Mesothelial cell of epicardium (in vitro differentiated cells): Measurements from ENCODE around the gene SUFU. TPM values are rescaled to one million over a fixed set of nuclear protein-coding genes. Genes with fewer than 3 reads are reported as not detected.
"Not testable (repeated sequence)": the region's sequence is repeated elsewhere in the genome, so short reads cannot be mapped to it uniquely, and the experiment has no call there.

Experiments
- DNase-seq, 2 experiments: peaks; one replicate each; pipeline ENCODE4 v3.0.0; 2021; ENCODE audit warnings: low spot score in 2 of 2; ENCODE audit not compliant: unreplicated experiment in 2 of 2
- H3K27ac Mint-ChIP-seq: 2 replicates; pipeline ENCODE4 v1.8.0; 2021; ENCODE audit warnings: mixed read lengths
- H3K27me3 Mint-ChIP-seq: 2 replicates; pipeline ENCODE4 v1.8.0; 2021; ENCODE audit warnings: low read depth, mixed read lengths
- H3K36me3 Mint-ChIP-seq: 2 replicates; pipeline ENCODE4 v1.8.0; 2021; ENCODE audit warnings: mixed read lengths
- H3K4me1 Mint-ChIP-seq: 2 replicates; pipeline ENCODE4 v1.8.0; 2021; ENCODE audit warnings: mixed read lengths
- H3K4me3 Mint-ChIP-seq: 2 replicates; pipeline ENCODE4 v1.8.0; 2021; ENCODE audit warnings: mild to moderate bottlenecking, moderate library complexity, mixed read lengths
- H3K9me3 Mint-ChIP-seq: 2 replicates; pipeline ENCODE4 v1.8.0; 2021; ENCODE audit warnings: mixed read lengths
- CTCF ChIP-seq: fragments of 200-600 bp; sonication (generic); IDR thresholded peaks from one replicate; pipeline ENCODE4 v1.5.0; 2021; ENCODE audit warnings: antibody characterized with exemption; ENCODE audit not compliant: unreplicated experiment
- total RNA-seq: library from RNA; stranded (reverse); gene quantifications from 3 replicates; pipeline ENCODE4 v1.2.1, GENCODE V29; 2021

The SUFU gene
- total RNA-seq, 1 donor from 2014 or later = 33.4 TPM

GRCh38 chr10:102658802-102659201, 155.0 kb downstream of the SUFU start:
- no peak overlapping the region for H3K4me3 Mint-ChIP-seq
- no peak for TF ChIP-seq CTCF
- H3K27me3 Mint-ChIP-seq = no peaks in the 10 kb centered on the region
- H3K4me1 Mint-ChIP-seq = peaks cover 11% of the 10 kb centered on the region
- peaks cover 19% of the 10 kb centered on the region for H3K36me3 Mint-ChIP-seq
- no peak overlapping the region for H3K27ac Mint-ChIP-seq
- H3K9me3 Mint-ChIP-seq = no peaks in the 10 kb centered on the region
- DNase-seq = no peak

- H3K4me1 Mint-ChIP-seq = peaks cover 11% of the 10 kb centered on the region
- H3K4me3 Mint-ChIP-seq = no peak overlapping the region
- no peak for TF ChIP-seq CTCF
- DNase-seq = no peak
- no peaks in the 10 kb centered on the region for H3K9me3 Mint-ChIP-seq
- H3K36me3 Mint-ChIP-seq = peaks cover 9% of the 10 kb centered on the region
- H3K27ac Mint-ChIP-seq = no peak overlapping the region
- no peaks in the 10 kb centered on the region for H3K27me3 Mint-ChIP-seq
Observed at GRCh38 chr10:102660888-102661657, 157.3 kb downstream of the SUFU start.

GRCh38 chr10:102661658-102662028, 157.9 kb downstream of the SUFU start:
- no peak for DNase-seq
- TF ChIP-seq CTCF = no peak
- no peak overlapping the region for H3K4me3 Mint-ChIP-seq
- H3K27ac Mint-ChIP-seq = no peak overlapping the region
- H3K4me1 Mint-ChIP-seq = peaks cover 11% of the 10 kb centered on the region
- H3K9me3 Mint-ChIP-seq = no peaks in the 10 kb centered on the region
- H3K27me3 Mint-ChIP-seq = no peaks in the 10 kb centered on the region
- H3K36me3 Mint-ChIP-seq = peaks cover 9% of the 10 kb centered on the region

GRCh38 chr10:102665904-102666509, 162.2 kb downstream of the SUFU start:
- peaks cover 15% of the 10 kb centered on the region for H3K4me1 Mint-ChIP-seq
- no peaks in the 10 kb centered on the region for H3K36me3 Mint-ChIP-seq
- no peak for TF ChIP-seq CTCF
- H3K27me3 Mint-ChIP-seq = no peaks in the 10 kb centered on the region
- no peaks in the 10 kb centered on the region for H3K9me3 Mint-ChIP-seq
- no peak for DNase-seq
- H3K4me3 Mint-ChIP-seq = no peak overlapping the region
- H3K27ac Mint-ChIP-seq = no peak overlapping the region

- H3K9me3 Mint-ChIP-seq, H3K27ac Mint-ChIP-seq, H3K4me3 Mint-ChIP-seq, H3K27me3 Mint-ChIP-seq, H3K36me3 Mint-ChIP-seq, DNase-seq, H3K4me1 Mint-ChIP-seq: not testable (repeated sequence)
Observed at GRCh38 chr10:102667411-102667810, 163.6 kb downstream of the SUFU start.

GRCh38 chr10:102668326-102669107, 164.7 kb downstream of the SUFU start:
- Mint-ChIP-seq H3K27me3 (no peaks in the 10 kb centered on the region), H3K27ac (no peak overlapping the region), H3K9me3 (no peaks in the 10 kb centered on the region), H3K4me3 (no peak overlapping the region), H3K4me1 (peaks cover 17% of the 10 kb centered on the region), H3K36me3 (no peaks in the 10 kb centered on the region)
- TF ChIP-seq CTCF = no peak
- no peak for DNase-seq
